ENCODE data around the gene TIE1. TPM values are rescaled to one million over a fixed set of nuclear protein-coding genes. Genes with fewer than 3 reads are reported as not detected.
"Not testable (repeated sequence)": the region's sequence is repeated elsewhere in the genome, so short reads cannot be mapped to it uniquely, and the experiment has no call there.

TIE1 gene
- total RNA-seq, 1 experiment from 2014 or later: not detected

DNA sequence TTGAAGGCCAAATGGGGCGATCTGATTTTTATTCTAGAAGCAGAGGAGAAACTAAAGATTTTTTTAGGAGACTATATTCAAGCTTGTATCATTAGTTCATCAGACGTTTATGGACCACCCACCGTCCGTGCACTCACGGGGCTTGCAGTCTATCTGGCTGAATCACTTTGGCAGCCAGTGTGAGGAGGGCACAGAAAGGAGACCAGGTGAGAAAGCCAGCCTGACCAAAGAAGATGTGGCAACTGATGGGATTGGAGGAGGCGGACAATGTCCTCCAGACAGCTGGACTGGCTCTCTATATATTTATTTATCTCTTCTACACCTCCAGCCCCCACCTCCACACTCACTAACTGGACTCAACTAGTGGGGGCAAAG is 67.9 kb downstream of the TIE1 start:
- no peaks in the 10 kb centered on the region for H3K9me3 Mint-ChIP-seq (ENCODE audit: unreplicated experiment)
- TSS peak; percentile 86 for BruUV-seq (replicated peaks)
- TF ChIP-seq, protein P1, sequence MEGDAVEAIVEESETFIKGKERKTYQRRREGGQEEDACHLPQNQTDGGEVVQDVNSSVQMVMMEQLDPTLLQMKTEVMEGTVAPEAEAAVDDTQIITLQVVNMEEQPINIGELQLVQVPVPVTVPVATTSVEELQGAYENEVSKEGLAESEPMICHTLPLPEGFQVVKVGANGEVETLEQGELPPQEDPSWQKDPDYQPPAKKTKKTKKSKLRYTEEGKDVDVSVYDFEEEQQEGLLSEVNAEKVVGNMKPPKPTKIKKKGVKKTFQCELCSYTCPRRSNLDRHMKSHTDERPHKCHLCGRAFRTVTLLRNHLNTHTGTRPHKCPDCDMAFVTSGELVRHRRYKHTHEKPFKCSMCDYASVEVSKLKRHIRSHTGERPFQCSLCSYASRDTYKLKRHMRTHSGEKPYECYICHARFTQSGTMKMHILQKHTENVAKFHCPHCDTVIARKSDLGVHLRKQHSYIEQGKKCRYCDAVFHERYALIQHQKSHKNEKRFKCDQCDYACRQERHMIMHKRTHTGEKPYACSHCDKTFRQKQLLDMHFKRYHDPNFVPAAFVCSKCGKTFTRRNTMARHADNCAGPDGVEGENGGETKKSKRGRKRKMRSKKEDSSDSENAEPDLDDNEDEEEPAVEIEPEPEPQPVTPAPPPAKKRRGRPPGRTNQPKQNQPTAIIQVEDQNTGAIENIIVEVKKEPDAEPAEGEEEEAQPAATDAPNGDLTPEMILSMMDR (IDR thresholded peaks at IDR 0.05; ENCODE audit: insufficient read depth in 1 of 2, low read depth in 1 of 2, low read length in 1 of 2, severe bottlenecking in 1 of 2, unreplicated experiment in 1 of 2): no peak
- Histone ChIP-seq H3K27me3 (replicated peaks; ENCODE audit: control insufficient read depth, insufficient read depth, low read length) (no peaks in the 10 kb centered on the region), H3K36me3 (ENCODE audit: control insufficient read depth, insufficient read depth, low read length) (peaks cover 3% of the 10 kb centered on the region), H3K4me1 (peaks cover 34% of the 10 kb centered on the region), H3K9me3 (no peaks in the 10 kb centered on the region), H3K4me3 (ENCODE audit: low read depth, low read length) (peak overlapping the region; percentile 76)
- ChIA-PET CTCF (interaction anchor here (0.7 to 3.1 kb wide), 3 partner anchors 10 to 142 kb away, joined by 3 to 36 read pairs (median 4); partner anchors contain the start of genes C1orf210 and CDC20), POLR2A (interaction anchor here (0.6 to 2.8 kb wide), 9 partner anchors 8 to 282 kb away, joined by 3 to 19 read pairs (median 6); partner anchors contain the start of genes C1orf210, CDC20, MED8 and TMEM125)
- H3K4me3 Mint-ChIP-seq (ENCODE audit: unreplicated experiment): peak overlapping the region; percentile 79
- peak in 1 of 2 experiments; percentile 24 for DNase-seq
- no peaks in the 10 kb centered on the region for H3K27me3 Mint-ChIP-seq (ENCODE audit: insufficient read depth, unreplicated experiment)
- H3K27ac Mint-ChIP-seq (ENCODE audit: unreplicated experiment): peak overlapping the region; percentile 84
- peaks cover 25% of the 10 kb centered on the region for H3K4me1 Mint-ChIP-seq (ENCODE audit: low read depth, unreplicated experiment)
- intact Hi-C loops (cut with micrococcal nuclease; ENCODE audit: unreplicated experiment): loop anchor here (1.0 kb wide), 2 partner anchors 21 to 46 kb away; partner anchors contain the start of genes MED8 and SZT2
- peaks cover 24% of the 10 kb centered on the region for H3K36me3 Mint-ChIP-seq (ENCODE audit: insufficient read depth, unreplicated experiment)

DNA sequence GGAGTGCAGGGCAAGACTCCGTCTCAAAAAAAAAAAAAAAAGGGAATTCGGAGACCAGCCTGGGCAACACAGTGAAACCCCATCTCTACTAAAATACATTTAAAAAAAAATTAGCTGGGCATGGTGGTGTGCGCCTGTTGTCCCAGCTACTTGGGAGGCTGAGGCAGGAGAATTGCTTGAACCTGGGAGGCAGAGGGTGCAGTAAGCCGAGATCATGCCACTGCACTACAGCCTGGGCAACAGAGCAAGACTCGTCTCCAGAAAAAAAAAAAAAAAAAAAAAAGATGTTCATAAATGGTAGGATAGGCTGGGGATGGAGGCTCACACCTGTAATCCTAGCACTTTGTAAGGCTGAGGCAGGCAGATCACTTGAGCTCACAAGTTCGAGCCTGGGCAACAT is 69.0 kb downstream of the TIE1 start:
- H3K4me3 Mint-ChIP-seq (ENCODE audit: unreplicated experiment); H3K27ac Mint-ChIP-seq (ENCODE audit: unreplicated experiment); H3K9me3 Mint-ChIP-seq (ENCODE audit: unreplicated experiment); H3K27me3 ChIP-seq (replicated peaks; ENCODE audit: control insufficient read depth, insufficient read depth, low read length); H3K9me3 ChIP-seq; H3K36me3 ChIP-seq (ENCODE audit: control insufficient read depth, insufficient read depth, low read length); H3K4me3 ChIP-seq (ENCODE audit: low read depth, low read length); intact Hi-C loops (cut with micrococcal nuclease; ENCODE audit: unreplicated experiment); DNase-seq; H3K27me3 Mint-ChIP-seq (ENCODE audit: insufficient read depth, unreplicated experiment); BruUV-seq (replicated peaks): not testable (repeated sequence)
- H3K4me1 Mint-ChIP-seq (ENCODE audit: low read depth, unreplicated experiment): peaks cover 16% of the 10 kb centered on the region
- H3K36me3 Mint-ChIP-seq (ENCODE audit: insufficient read depth, unreplicated experiment): peaks cover 14% of the 10 kb centered on the region
- ChIA-PET POLR2A (interaction anchor here (0.6 to 0.7 kb wide), 2 partner anchors 9 to 404 kb away, joined by 3 to 10 read pairs; no protein-coding TSS in a partner anchor), CTCF (interaction anchor here (0.6 to 1.2 kb wide), 2 partner anchors 44 to 130 kb away, joined by 4 to 10 read pairs; no protein-coding TSS in a partner anchor)
- H3K4me1 ChIP-seq: peaks cover 23% of the 10 kb centered on the region

DNA sequence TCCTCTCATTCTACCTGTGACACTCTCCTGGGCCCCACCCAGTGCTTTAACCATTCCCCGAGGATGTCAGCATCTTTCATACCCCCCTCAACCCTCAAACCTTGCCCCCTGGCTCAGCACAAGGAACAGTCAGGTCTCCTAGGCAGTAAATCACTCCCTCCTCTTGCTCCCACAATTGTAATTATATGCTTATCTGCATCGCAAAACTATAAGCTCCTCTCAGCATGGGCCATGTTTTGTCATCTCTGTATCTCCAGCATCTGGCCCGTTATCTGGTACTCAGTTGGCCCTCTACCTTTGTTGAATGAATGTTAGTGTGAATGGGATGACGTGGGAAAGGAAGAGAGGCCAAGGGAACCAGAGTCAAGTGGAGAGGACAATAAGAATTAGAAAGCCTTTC is 69.8 kb downstream of the TIE1 start:
- H3K36me3 ChIP-seq (ENCODE audit: control insufficient read depth, insufficient read depth, low read length): no peaks in the 10 kb centered on the region
- TF ChIP-seq, protein P1 (IDR thresholded peaks at IDR 0.05; ENCODE audit: insufficient read depth in 1 of 2, low read depth in 1 of 2, low read length in 1 of 2, severe bottlenecking in 1 of 2, unreplicated experiment in 1 of 2): no peak
- CTCF ChIA-PET: no interaction called here
- H3K27ac Mint-ChIP-seq (ENCODE audit: unreplicated experiment): no peak overlapping the region
- BruUV-seq (replicated peaks): no TSS peak
- peaks cover 9% of the 10 kb centered on the region for H3K36me3 Mint-ChIP-seq (ENCODE audit: insufficient read depth, unreplicated experiment)
- no peaks in the 10 kb centered on the region for H3K27me3 Mint-ChIP-seq (ENCODE audit: insufficient read depth, unreplicated experiment)
- H3K27me3 ChIP-seq (replicated peaks; ENCODE audit: control insufficient read depth, insufficient read depth, low read length): no peaks in the 10 kb centered on the region
- no peaks in the 10 kb centered on the region for H3K9me3 ChIP-seq
- H3K4me1 ChIP-seq: peaks cover 15% of the 10 kb centered on the region
- POLR2A ChIA-PET: no interaction called here
- H3K4me3 ChIP-seq (ENCODE audit: low read depth, low read length): no peak overlapping the region
- no peak for DNase-seq
- peaks cover 9% of the 10 kb centered on the region for H3K4me1 Mint-ChIP-seq (ENCODE audit: low read depth, unreplicated experiment)
- no peaks in the 10 kb centered on the region for H3K9me3 Mint-ChIP-seq (ENCODE audit: unreplicated experiment)
- peak overlapping the region; percentile 33 for H3K4me3 Mint-ChIP-seq (ENCODE audit: unreplicated experiment)
- intact Hi-C loops (cut with micrococcal nuclease; ENCODE audit: unreplicated experiment): no loop called here
